ENCODE data around the gene THSD4. TPM values are rescaled to one million over a fixed set of nuclear protein-coding genes. Genes with fewer than 3 reads are reported as not detected.

Gene THSD4
- total RNA-seq, 6 experiments from 2014 or later = 5.2 to 21.8 (median 13.7) TPM

GRCh38 chr15:71807125-71807629 lies 691.9 kb downstream of the THSD4 start:
- H3K9me3 ChIP-seq = no peaks in the 10 kb centered on the region
- intact Hi-C loops (cut with DNase I) = loop anchor here in 1 of 2 donors (10.0 kb wide), 1 partner anchor 62 kb away; no protein-coding TSS in a partner anchor
- no peak for ATAC-seq
- DNase-seq = no peak
- 53% methylated on average over 5 of the region's 15 CpGs for WGBS (ENCODE audit: insufficient coverage, low coverage, low lambda C conversion rate, missing lambda C conversion rate)
- no peaks in the 10 kb centered on the region for H3K27me3 ChIP-seq
- H3K36me3 ChIP-seq = no peaks in the 10 kb centered on the region
- H3K4me3 ChIP-seq = no peak overlapping the region
- no peak overlapping the region for H3K27ac ChIP-seq
- H3K4me1 ChIP-seq = no peaks in the 10 kb centered on the region
- no peak for TF ChIP-seq POLR2A (IDR thresholded peaks at IDR 0.05)
- TF ChIP-seq CTCF (IDR thresholded peaks at IDR 0.05) = no peak

GRCh38 chr15:71807691-71808091 lies 692.4 kb downstream of the THSD4 start:
- intact Hi-C loops (cut with DNase I) = loop anchor here in 1 of 2 donors (10.0 kb wide), 1 partner anchor 63 kb away; no protein-coding TSS in a partner anchor
- Histone ChIP-seq H3K27ac (no peak overlapping the region), H3K4me1 (no peaks in the 10 kb centered on the region), H3K27me3 (no peaks in the 10 kb centered on the region), H3K4me3 (no peak overlapping the region), H3K36me3 (no peaks in the 10 kb centered on the region), H3K9me3 (no peaks in the 10 kb centered on the region)
- ATAC-seq (no peak), DNase-seq (no peak)
- WGBS (ENCODE audit: insufficient coverage, low coverage, low lambda C conversion rate, missing lambda C conversion rate) = 54% methylated on average over 3 of the region's 4 CpGs
- TF ChIP-seq CTCF (IDR thresholded peaks at IDR 0.05) (no peak), POLR2A (IDR thresholded peaks at IDR 0.05) (no peak)

GRCh38 chr15:71808311-71809020 lies 693.2 kb downstream of the THSD4 start:
- intact Hi-C loops (cut with DNase I) = loop anchor here in 1 of 2 donors (10.0 kb wide), 1 partner anchor 64 kb away; no protein-coding TSS in a partner anchor
- ATAC-seq = no peak
- H3K36me3 ChIP-seq = no peaks in the 10 kb centered on the region
- H3K4me3 ChIP-seq = no peak overlapping the region
- no peaks in the 10 kb centered on the region for H3K27me3 ChIP-seq
- H3K4me1 ChIP-seq = no peaks in the 10 kb centered on the region
- WGBS (ENCODE audit: insufficient coverage, low coverage, low lambda C conversion rate, missing lambda C conversion rate) = 52% methylated on average over 8 of the region's 18 CpGs
- DNase-seq = no peak
- no peaks in the 10 kb centered on the region for H3K9me3 ChIP-seq
- TF ChIP-seq POLR2A (IDR thresholded peaks at IDR 0.05) = no peak
- no peak for TF ChIP-seq CTCF (IDR thresholded peaks at IDR 0.05)
- H3K27ac ChIP-seq = no peak overlapping the region

- H3K4me1 ChIP-seq = no peaks in the 10 kb centered on the region
- no peaks in the 10 kb centered on the region for H3K27me3 ChIP-seq
- TF ChIP-seq CTCF (IDR thresholded peaks at IDR 0.05) = no peak
- no peak for TF ChIP-seq POLR2A (IDR thresholded peaks at IDR 0.05)
- 90% methylated on average over 2 of the region's 8 CpGs for WGBS (ENCODE audit: insufficient coverage, low coverage, low lambda C conversion rate, missing lambda C conversion rate)
- no peak overlapping the region for H3K27ac ChIP-seq
- H3K4me3 ChIP-seq = no peak overlapping the region
- intact Hi-C loops (cut with DNase I) = loop anchor here in 1 of 2 donors (10.0 kb wide), 1 partner anchor 65 kb away; no protein-coding TSS in a partner anchor
- H3K36me3 ChIP-seq = no peaks in the 10 kb centered on the region
- ATAC-seq (no peak), DNase-seq (no peak)
- H3K9me3 ChIP-seq = no peaks in the 10 kb centered on the region
Measured at GRCh38 chr15:71809346-71809745, 694.1 kb downstream of the THSD4 start.
